Measurements from ENCODE around the gene ANKRD23.
A peak's percentile ranks its signal among the peaks of the same experiment; 100 is the strongest.
"Not testable (repeated sequence)": the region's sequence is repeated elsewhere in the genome, so short reads cannot be mapped to it uniquely, and the experiment has no call there.

The ANKRD23 gene

DNA sequence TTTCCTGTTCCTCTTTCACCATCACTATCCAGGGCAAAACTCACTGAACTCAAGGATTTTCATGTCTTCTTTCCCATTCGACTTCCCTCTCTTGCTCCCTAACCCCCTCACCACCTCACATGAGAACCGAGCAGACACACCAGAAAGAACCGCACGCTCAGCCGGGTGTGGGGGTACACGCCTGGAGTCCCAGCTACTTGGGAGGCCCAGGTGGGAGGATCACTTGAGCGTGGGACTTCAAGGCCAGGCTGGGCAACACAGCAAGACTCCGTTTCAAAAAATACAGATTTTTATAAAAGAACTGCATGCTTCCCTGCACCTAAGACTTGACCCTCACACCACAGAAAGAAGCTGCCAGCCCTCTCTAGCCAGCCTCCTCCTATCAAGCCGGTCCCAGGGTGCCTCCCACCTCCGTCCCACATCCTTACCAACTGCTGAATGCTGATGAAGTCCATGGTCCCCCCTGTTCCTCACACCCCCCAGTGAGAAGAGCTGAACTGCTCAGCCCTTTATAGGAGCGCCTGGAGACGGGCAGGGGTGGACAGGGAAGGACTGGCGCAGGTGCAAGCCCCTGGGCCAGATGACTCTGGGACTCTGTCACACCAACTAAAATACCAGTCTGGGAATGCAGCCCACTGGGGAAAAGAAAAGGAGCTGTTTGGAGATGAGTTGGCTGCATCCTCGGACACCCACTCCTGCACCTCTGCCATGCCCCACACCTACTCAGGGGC, at the start of gene ANKRD23:
ANKRD23 (minus strand) TSS at position 484 of the 731 bp plus-strand sequence; CDS start at position 455, 29 bp downstream.
- no peak for DNase-seq

DNA sequence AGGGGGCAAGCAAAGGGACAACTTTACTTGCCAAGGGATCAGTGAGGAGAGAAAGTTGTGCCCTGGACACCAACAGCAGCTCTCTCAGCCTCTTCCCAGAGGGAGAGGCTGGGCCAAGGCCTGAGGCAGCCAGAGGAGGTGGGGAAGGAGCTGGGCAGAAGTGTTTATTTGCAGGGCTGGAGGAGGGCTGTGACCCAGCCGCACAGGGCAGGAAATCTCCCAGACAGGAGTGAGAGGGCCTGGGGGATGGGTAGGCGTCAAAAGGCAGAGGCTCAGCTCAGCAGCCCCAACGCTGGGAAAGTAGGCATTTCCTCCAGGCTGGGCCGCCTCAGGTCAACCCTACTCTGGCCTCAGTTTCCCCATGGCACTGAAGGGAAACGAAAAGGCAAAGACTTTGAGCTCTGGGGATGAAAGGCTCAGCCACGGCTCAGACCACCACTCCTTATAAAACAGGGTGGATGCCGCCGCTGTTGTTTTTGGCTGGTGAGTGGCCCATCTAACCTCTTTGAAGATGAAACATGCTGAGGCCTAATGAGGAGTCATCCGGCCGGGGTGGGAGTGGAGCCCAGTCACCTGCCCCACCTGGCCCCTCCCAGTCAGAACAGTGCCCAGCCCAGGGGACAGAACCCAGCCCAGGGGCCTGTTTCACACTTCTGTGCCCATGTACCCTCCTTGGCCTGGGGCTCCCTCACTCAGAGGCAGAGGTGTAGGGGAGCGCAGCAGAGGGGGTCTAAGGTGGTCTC, 47.9 kb upstream of the ANKRD23 start:
- DNase-seq = no peak

DNA sequence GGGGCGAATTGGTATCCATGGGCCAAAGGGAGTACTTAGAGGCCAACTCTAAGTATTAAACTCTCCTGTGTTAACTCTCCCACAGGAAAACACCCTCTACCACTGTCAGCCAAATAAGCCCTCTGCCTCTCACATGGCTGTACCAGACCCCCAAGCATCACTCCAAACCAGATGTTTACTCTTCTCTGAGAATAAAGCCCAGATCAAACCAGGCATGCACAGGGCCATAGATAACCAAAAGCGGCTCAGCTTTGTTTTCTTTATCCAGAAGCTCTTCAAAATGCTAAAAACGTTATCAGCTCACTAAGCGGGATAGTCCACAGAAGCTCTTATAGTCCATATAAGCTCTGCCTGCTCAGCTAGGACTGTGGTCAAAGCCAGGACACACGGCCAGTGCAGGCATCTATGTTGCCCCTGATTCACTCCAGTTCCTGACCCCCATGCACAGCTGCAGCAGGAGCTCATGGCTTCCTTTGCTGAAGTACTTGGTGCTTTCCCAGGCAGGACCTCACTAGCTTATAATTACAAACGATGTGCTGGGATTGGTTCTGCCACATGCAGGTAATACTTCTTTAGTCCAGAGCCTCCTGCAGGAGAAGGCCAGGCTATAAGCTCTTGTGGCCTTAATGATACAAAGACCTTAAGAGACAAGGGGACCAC, 47.0 kb upstream of the ANKRD23 start:
- DNase-seq = no peak

DNA sequence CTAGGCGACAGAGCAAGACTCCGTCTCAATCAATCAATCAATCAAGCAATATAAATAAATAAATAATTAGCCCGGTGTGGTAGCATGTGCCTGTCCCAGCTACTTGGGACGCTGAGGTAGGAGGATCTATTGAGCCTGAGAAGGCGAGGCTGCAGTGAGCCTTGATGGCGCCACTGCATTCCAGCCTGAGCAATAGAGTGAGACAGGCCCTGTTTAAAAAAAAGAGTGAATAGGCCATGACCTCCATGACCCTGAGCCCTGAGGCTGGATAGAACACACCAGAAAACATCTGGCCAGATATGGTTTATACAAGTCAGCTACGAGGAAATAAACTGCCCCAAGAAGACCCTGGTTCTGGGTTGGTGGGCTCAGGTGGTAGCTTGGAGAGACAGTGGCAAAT, 46.4 kb upstream of the ANKRD23 start:
- DNase-seq = no peak

DNA sequence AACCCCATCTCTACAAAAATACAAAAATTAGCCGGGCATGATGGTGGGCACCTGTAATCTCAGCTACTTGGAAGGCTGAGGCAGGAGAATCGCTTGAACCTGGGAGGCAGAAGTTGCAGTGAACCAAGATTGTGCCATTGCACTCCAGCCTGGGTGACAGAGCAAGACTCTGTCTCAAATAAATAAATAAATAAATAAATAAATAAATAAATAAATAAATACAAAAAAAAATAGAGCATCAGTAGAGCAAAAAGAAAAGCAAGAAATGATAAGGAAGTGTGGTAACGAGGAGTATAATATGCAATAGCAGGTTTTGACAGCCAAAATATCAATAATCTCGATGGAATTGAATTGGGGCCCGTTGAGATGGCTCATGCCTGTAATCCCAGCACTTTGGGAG, 45.7 kb upstream of the ANKRD23 start:
- not testable (repeated sequence) for DNase-seq

DNA sequence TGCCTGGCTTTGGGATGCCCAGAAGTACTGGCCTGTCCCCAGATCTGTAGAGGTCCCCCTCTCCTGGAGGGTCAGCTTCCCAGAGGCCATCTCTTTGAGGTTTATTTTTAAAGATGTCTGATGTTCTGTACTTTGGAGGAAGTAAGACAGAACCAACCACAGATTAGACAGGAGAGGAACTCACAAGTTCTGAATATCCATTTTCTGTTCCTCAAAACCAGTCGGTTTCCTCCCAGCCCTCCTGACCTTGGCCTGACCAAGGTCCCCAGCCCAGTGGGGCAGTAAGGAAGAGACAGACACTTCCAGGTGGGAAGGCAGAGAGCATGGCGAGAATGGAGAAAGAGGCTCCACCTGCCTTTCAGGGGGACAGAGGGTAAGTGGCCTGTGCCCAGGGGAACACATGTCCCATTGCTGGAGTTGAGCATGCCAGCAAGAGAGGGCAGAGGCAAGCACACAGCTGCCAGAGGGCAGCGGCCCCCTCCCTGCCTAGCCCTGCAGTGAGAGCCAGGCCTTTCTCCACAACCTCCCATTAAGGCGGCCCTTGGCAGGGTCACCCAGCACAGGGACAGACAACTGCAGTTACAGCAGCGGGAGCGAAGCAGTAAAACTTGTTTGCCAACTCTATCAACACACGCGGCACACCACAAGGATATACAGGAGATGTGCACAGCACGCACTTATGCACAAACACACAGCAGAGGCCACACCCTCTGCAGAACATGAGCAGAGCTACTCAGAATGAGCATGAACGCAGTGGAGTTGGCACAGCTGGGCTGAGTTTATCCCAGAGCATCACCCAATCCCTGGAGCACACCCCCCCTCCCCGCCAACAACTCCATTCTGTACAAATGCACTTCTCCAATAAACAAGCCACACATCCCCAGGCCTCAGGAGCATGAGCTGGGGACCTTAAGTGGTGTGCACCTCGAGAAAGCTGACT, 44.5 kb upstream of the ANKRD23 start:
- peak in 1 of 2 experiments; percentile 61 for DNase-seq

DNA sequence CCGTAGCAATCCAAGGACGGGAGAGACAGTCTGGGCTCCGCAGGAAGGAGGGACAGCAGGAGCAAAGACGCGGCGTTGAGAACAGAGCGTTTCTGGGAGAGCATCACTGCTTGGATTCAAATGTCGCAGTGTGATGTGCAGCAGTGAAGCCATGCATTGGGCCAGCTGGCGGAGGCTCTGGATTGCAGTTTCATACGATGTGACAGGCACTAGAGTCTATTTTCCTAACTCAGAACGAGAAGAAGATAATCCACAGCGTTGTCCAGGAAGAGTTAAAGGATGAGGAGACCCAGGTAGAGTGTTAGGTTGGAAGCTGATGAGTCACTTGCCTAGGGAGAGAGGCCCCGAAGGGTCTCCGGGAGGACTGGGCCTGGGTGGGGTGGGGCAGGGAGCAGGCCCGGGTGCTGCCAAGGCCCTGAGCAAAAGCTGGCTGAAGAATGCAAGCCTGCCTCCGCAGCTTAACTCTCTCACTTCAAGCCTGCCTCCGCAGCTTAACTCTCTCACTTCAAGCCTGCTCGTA, 43.7 kb upstream of the ANKRD23 start:
- no peak for DNase-seq

DNA sequence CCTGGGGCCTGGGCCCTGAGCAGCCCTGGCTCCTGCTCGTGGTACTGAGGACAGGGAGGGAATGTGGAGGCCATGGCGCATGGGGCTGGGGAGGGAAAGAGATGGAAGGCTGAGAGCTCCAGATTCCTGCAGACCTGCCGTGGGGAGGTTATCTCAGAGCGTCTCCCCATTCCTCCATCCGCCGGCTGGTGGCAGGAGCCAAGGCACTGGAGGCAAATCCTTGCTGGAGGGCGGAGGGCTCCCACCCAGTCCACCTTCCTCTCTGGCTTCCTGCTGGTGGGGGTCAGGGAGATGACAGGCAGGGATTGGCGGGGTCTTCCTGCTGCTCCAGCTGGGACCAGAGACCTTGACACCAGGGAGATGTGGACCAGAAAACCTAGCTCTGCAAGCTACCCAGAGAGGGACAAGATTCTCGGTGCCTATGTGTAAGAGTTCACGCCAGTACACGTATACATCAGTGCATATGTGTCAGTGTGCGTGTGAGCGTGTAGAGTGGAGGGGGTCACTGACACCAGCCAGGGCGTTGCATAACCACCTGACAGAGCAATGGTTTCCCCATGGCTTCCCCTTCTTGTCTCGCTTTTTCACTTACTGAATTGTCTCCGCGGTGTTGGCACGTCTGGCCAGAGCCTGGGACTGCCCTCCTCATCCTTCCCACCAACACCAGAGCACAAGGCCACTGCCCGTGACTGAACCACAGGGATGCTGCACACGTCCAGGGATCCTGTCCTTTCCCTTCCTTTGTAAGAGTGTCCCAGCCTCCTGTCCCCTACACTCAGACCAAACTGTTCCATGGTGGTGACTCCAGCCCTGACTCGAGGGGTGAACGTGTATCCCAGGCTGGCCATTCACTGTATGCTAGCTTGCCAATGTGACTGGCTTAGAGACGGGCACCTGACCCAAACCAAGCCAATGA, 41.9 kb upstream of the ANKRD23 start:
- DNase-seq = no peak

DNA sequence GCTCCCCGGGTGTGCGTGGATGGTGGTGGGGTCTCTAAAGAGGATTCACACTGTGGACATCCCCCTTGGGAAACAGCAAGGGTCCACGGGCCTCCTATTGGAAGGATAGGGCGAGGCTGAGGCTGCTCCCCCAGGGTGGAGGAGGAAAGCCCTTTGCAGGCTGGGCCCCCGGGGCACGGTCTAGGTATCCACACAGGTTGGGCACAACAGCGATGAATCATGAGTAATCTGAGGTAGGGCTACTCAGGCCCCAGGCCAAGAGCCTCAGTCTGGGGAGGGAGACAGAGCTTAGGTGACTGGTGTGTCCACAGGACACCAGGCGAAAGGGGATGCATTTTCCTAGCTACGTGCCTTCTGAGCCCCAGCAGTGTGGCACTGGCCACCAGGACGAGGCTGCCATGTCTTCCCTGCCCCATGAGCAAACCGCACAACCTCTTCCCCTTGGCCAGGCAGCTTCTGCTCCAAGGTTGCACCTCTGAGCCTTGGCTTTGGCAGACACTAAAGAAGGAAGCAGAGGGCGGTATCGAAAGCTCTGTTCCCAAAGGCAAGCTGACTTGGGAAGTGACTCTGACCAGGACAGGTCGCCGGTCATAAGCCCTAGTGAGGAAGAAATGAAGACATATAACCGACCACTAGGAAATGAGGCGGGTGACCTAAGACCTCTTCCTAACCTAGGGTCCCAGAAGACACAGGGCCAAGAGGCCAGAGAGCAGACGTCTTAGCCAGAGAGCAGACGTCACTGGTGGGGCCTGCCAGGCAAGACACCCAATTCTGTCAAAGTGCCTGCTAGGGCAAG, 40.7 kb upstream of the ANKRD23 start:
- DNase-seq = no peak

DNA sequence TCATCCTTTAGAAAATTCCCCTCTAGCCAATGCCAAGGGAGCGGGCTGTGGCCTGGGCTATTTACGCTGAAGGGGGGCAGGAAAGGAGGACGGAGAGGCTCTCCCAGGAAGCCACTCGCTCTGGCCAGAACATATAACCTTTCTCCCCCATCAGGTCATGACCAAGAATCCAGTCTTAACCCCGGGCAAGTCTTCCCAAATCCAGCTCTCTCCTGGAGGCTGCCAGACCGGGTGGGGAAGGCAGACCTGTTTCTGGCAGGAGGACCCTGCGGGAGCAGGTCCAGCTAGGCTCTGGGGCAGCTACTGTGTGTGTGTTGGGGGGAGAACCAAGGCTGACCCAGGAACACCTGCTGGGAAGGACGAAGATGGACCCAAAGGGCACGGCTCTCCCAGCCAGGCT, 39.5 kb upstream of the ANKRD23 start:
- DNase-seq = no peak

DNA sequence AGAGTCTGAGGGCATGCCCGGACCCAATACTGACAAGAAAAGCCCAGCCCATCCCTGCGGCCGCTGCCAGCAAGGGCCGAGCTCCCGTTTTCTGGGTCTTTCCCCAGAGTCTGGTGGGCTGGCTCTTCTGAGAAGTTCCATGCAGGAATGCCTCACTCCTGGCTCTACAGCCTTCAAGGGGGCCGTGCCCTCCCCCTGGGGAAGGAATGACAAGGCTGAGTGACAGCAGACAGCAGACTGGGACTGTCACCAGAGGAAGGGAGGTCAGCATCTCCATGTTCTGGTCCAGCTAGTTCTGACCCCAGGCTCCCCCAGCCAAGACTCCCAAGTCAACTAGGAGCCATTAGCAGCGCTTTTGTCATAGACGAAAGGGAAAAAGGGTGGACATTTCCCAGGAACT, 39.1 kb upstream of the ANKRD23 start:
- no peak for DNase-seq

DNA sequence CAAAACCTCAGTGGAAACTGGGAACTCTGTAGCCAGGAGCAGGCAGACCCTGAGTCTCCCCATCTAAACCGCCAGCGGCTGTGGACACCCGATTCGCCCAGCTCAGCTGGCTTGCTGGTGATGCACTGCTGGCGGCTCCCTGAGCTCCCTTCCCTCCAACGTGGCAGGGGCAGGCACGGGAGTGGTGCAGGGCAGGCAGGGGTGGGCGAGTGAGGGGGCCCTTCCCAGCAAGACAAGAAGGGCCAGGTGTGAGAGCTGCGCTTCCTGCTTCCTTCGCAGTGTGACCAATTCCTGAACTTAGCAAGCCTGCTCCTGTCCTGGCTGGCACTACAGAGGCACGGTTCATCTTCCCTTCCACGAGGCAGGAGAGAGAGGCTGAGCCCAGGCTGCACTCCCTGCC, 38.4 kb upstream of the ANKRD23 start:
- no peak for DNase-seq

DNA sequence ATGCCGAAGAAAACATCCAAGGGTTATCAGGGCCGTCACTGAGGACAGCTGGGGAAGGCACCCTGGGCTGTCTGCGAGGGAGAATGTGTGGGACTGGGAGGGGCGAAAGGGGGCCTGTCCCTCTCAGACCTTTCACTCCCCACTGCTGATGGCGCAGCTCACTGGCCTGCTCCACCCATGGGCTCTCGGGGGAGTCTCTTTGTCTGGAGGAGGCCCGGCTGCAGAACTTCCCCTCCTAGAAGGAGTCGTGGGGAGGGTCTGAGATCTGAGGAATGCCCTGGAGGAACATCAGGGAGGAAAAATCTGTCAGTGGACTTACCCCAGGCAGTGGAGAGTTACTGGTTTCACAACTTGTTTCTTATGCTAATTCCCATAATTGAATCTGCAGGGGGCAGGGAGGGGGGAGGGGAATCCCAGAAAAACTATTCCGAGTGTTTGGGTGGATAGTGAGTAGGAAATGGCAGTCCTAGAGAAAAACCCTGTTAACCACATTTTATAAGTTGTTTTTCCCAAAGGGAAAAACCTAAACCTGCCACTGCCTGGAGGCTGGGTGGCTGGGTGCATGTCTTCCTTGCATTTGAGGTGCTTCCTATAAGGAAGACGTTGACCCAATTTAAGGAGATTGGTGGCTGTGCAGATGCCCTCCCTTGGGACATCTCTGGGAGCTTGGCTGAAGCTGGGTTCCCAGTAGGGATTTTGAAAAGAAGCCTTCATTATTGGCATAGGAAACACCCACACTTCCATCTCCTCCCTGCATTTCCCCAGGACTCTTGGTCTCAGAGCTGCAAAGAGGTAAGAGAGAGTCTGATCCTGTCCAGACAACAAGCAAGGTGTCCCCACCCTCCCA, 37.8 kb upstream of the ANKRD23 start:
- no peak for DNase-seq

DNA sequence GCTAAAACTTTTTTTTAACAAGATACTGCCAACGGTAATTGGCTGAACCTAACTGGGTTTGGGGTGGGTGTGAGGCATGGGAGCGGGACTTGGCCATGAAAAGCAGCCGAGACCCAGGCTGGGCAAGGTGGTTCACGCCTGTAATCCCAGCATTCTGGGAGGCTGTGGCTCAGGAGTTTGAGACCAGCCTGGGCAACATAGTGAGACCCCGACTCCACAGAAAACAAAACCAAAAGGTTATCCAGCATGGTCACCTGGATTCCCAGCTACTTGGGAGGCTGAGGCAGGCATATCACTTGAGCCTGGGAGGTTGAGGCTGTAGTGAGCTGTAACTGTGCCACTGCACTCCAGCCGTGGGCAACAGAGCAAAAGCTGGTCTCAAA, 37.1 kb upstream of the ANKRD23 start:
- no peak for DNase-seq

DNA sequence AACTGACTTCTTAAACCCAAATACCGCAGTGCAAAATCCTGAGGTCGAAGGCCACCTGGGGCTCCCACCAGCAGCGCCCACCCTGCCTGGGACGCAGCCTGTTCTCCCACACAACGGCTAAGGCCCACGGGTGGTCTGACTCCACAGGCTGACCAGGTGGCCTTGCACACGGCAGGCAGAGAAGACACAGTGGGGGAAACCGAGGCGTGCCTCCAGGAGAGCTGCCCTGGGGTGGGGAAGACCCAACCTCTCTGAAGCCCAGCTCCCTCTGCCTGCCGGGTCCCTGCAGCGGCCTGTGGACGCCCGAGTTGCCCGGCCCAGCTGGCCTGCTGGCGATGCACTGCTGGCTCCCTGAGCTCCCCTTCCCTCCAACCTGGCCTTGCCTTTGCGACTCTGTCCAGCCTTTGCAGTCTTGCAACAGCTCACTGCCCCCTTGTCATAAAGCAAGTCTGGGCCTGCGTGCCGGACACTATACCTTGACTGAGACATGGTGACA, 35.8 kb upstream of the ANKRD23 start:
- DNase-seq = no peak

DNA sequence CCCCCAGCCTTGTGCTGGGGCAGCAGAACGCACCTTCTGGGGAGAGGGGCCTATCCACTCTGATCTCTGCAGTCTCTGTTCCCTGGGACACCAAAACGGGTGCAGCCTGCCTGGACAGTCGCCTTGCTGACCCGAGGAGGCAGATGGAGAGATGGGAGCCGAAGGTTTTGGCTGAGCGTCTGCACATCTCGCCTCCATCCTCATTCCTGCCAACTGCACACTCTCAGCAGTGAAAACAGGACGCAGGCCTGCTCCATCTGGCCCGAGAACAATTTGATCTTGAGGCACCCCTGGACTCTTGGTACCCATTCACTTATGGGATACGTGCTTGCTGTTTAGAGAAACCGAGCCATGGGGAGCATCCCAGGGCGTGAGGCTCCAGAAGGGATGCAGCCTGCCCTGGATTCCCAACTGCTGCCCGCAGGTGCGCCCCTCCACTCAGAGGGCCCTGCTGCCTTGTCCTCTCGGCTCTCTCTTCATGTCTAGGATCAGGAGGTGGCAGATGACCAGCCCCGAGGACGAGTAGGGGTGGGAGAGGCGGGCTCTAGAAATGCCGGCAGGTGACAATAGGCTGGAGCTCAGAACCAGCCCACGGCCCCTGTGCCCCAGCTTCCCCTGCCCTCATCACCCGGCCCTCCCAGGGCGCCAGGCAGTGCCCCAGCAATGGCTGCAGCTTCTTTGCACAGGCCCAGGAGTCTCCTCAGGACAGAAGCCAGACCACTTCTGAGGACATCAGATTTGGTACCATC, 35.1 kb upstream of the ANKRD23 start:
- DNase-seq = no peak

DNA sequence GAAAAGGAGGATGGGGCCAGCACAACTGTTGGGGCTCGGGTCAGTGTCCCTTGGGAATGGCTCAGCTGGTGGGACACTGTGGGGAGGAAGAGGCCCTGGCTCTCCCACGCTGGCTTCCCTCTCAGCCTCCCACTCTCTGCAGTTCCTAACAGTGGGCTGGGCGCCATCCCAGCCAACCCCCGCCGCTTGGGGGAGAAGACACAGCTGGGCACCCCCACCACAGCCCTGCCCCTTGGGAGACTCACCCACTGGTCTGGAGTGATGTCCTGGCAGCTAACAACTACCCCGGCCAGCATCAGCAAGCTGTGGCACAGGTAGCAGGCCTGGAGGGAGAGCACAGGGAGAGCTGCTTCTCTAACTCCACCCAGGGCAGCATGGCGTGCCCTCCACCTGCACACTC, 34.4 kb upstream of the ANKRD23 start:
- DNase-seq = no peak

DNA sequence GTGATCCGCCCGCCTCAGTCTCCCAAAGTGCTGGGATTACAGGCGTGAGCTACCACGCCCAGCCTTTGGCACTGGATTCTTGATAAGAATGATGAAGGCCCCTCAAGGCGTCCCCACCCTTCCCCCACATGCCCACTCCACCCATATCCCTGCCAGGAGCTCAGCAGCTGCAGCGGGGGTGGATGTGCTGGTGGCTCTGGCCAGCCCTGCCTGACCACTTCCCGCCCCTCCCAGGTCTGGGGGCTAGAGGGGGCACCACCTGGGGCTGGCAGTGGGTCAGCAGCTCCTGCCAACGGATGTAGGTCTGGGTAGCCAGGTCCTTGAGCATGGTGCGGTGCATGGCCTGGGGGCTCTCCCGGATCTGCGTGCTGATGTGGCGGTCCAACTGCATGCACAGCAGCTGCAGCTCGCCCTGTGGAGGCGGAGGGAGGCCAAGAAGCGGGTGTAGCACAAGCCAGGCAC, 33.8 kb upstream of the ANKRD23 start:
- DNase-seq = no peak

DNA sequence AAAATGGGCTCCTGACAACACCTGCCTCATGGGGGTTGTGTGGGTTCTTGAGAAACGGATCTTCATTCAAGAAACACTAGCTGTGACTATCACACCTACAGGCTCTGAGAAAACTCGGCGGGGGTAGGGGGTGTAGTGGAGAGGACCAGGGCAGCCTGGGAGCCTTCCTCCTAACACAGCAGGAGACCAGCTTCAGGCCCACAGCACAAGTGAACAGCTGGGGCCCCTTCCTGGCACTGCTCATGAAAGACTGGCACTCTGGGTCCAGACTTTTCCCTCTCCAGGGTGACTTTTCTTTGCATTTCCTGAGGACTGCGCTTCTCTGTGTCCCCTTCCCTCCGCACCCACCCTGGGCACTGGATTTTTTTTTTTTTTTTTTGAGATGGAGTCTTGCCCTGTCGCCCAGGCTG, 33.2 kb upstream of the ANKRD23 start:
- no peak for DNase-seq

Data from NCI-H2081 (cell line).